ENCODE results near the gene SETD3.

SETD3 gene

GRCh38 chr14:99381688-99382060, 99.0 kb downstream of the SETD3 start:
- DNase-seq (ENCODE audit: low read depth): no peak
- H3K4me3 ChIP-seq (ENCODE audit: low read depth, low read length): no peak overlapping the region
- no peak for TF ChIP-seq CTCF (conservative IDR thresholded peaks at IDR 0.05; ENCODE audit: low read depth, low read length)

GRCh38 chr14:99380991-99381687, 99.5 kb downstream of the SETD3 start:
- DNase-seq (ENCODE audit: low read depth): no peak
- no peak for TF ChIP-seq CTCF (conservative IDR thresholded peaks at IDR 0.05; ENCODE audit: low read depth, low read length)
- H3K4me3 ChIP-seq (ENCODE audit: low read depth, low read length): no peak overlapping the region

- no peak overlapping the region for H3K4me3 ChIP-seq (ENCODE audit: low read depth, low read length)
- DNase-seq (ENCODE audit: low read depth): no peak
- TF ChIP-seq CTCF (conservative IDR thresholded peaks at IDR 0.05; ENCODE audit: low read depth, low read length): no peak
These were observed 100.3 kb downstream of the SETD3 start for GRCh38 chr14:99380402-99380801.

GRCh38 chr14:99378782-99379214, 101.9 kb downstream of the SETD3 start:
- no peak overlapping the region for H3K4me3 ChIP-seq (ENCODE audit: low read depth, low read length)
- DNase-seq (ENCODE audit: low read depth): peak; percentile 42
- no peak for TF ChIP-seq CTCF (conservative IDR thresholded peaks at IDR 0.05; ENCODE audit: low read depth, low read length)

GRCh38 chr14:99377951-99378350, 102.7 kb downstream of the SETD3 start:
- no peak overlapping the region for H3K4me3 ChIP-seq (ENCODE audit: low read depth, low read length)
- TF ChIP-seq CTCF (conservative IDR thresholded peaks at IDR 0.05; ENCODE audit: low read depth, low read length): no peak
- DNase-seq (ENCODE audit: low read depth): no peak

- DNase-seq (ENCODE audit: low read depth): no peak
- no peak overlapping the region for H3K4me3 ChIP-seq (ENCODE audit: low read depth, low read length)
- TF ChIP-seq CTCF (conservative IDR thresholded peaks at IDR 0.05; ENCODE audit: low read depth, low read length): no peak
These were observed 105.7 kb downstream of the SETD3 start for GRCh38 chr14:99374964-99375363.

GRCh38 chr14:99363616-99364290, 116.9 kb downstream of the SETD3 start:
- TF ChIP-seq CTCF (conservative IDR thresholded peaks at IDR 0.05; ENCODE audit: low read depth, low read length): no peak
- H3K4me3 ChIP-seq (ENCODE audit: low read depth, low read length): no peak overlapping the region
- DNase-seq (ENCODE audit: low read depth): no peak

Measured in choroid plexus epithelial cell (primary cell).